GM23338 (cell line): ENCODE data around the gene CNDP1. TPM values are rescaled to one million over a fixed set of nuclear protein-coding genes. Genes with fewer than 3 reads are reported as not detected.
A peak's percentile ranks its signal among the peaks of the same experiment; 100 is the strongest.

Source experiments
- ATAC-seq: fragments of 200-7000 bp; cut with Tn5 transposase; 3 replicates; pipeline ENCODE4 v1.9.1; 2020
- DNase-seq: peaks from one replicate; pipeline ENCODE4 v3.0.0-alpha.2; 2015; ENCODE audit warnings: low spot score
- H2AFZ ChIP-seq: fragments of 200-600 bp; sonication (generic); 2 replicates; pipeline ENCODE4 v1.8.0; 2016; ENCODE audit warnings: antibody characterized with exemption, mild to moderate bottlenecking, moderate library complexity
- H3F3A ChIP-seq: fragments of 200-600 bp; sonication (generic); replicated peaks from 2 replicates; pipeline ENCODE4 v1.8.0; 2017; ENCODE audit warnings: antibody characterized with exemption, mixed run types, low read depth
- H3K27ac ChIP-seq: fragments of 200-600 bp; sonication (generic); 2 replicates; pipeline ENCODE4 v1.6.1; 2016; ENCODE audit warnings: low read depth
- H3K27me3 ChIP-seq: fragments of 200-600 bp; sonication (generic); 2 replicates; pipeline ENCODE4 v1.8.0; 2016; ENCODE audit warnings: mild to moderate bottlenecking, mixed run types, moderate library complexity; ENCODE audit not compliant: insufficient read depth
- H3K36me3 ChIP-seq: fragments of 200-600 bp; sonication (generic); 2 replicates; pipeline ENCODE4 v1.8.0; 2016; ENCODE audit warnings: mild to moderate bottlenecking; ENCODE audit not compliant: insufficient read depth
- H3K4me1 ChIP-seq: fragments of 200-600 bp; sonication (generic); 2 replicates; pipeline ENCODE4 v1.8.0; 2016; ENCODE audit warnings: mild to moderate bottlenecking, moderate library complexity; ENCODE audit not compliant: insufficient read depth
- H3K4me2 ChIP-seq: fragments of 200-600 bp; sonication (generic); 2 replicates; pipeline ENCODE4 v1.7.1; 2017; ENCODE audit warnings: mixed run types
- H3K4me3 ChIP-seq: fragments of 200-600 bp; sonication (generic); 2 replicates; pipeline ENCODE4 v1.6.1; 2016; ENCODE audit warnings: mixed run types
- H3K79me2 ChIP-seq: fragments of 200-600 bp; sonication (generic); replicated peaks from 2 replicates; pipeline ENCODE4 v1.8.0; 2017; ENCODE audit warnings: mild to moderate bottlenecking; ENCODE audit not compliant: insufficient read depth
- H3K9me2 ChIP-seq: fragments of 200-600 bp; sonication (generic); 2 replicates; pipeline ENCODE4 v1.8.0; 2017; ENCODE audit not compliant: insufficient read depth
- H4K20me1 ChIP-seq: fragments of 200-600 bp; sonication (generic); replicated peaks from 2 replicates; pipeline ENCODE4 v1.8.0; 2017; ENCODE audit warnings: mild to moderate bottlenecking; ENCODE audit not compliant: insufficient read depth
- H3K27ac Mint-ChIP-seq: 2 replicates; pipeline ENCODE4 v1.8.0; 2020; ENCODE audit warnings: inconsistent platforms, mild to moderate bottlenecking, moderate library complexity, mixed read lengths
- H3K27me3 Mint-ChIP-seq: 3 replicates; pipeline ENCODE4 v1.8.0; 2022; ENCODE audit warnings: low read depth, mild to moderate bottlenecking, moderate library complexity, mixed read lengths, inconsistent platforms; ENCODE audit not compliant: insufficient read depth, poor library complexity
- H3K36me3 Mint-ChIP-seq: 3 replicates; pipeline ENCODE4 v1.8.0; 2021; ENCODE audit warnings: low read depth, mild to moderate bottlenecking, inconsistent platforms, moderate library complexity, mixed read lengths
- H3K4me1 Mint-ChIP-seq: 3 replicates; pipeline ENCODE4 v1.8.0; 2020; ENCODE audit warnings: mild to moderate bottlenecking, inconsistent platforms, mixed read lengths
- H3K4me3 Mint-ChIP-seq: 3 replicates; pipeline ENCODE4 v1.8.0; 2021; ENCODE audit warnings: moderate library complexity, mild to moderate bottlenecking, inconsistent platforms, mixed read lengths
- H3K9me3 Mint-ChIP-seq: 3 replicates; pipeline ENCODE4 v1.8.0; 2020; ENCODE audit warnings: moderate library complexity, mild to moderate bottlenecking, inconsistent platforms, mixed read lengths
- EZH2 ChIP-seq: fragments of 200-600 bp; sonication (generic); IDR thresholded peaks from one replicate; pipeline ENCODE4 v1.8.0; 2017; ENCODE audit warnings: antibody characterized with exemption, mild to moderate bottlenecking, low read depth; ENCODE audit not compliant: unreplicated experiment
- NANOG ChIP-seq: IDR thresholded peaks from 2 replicates; pipeline ENCODE4 v1.6.1; 2016; ENCODE audit warnings: antibody characterized with exemption, borderline replicate concordance
- POLR2AphosphoS5 ChIP-seq: IDR thresholded peaks from 2 replicates; pipeline ENCODE4 v1.6.1; 2016; ENCODE audit warnings: antibody characterized with exemption, low read depth
- STAT1 ChIP-seq: IDR thresholded peaks from one replicate; pipeline ENCODE4 v1.6.1; 2016; ENCODE audit warnings: antibody characterized with exemption; ENCODE audit not compliant: unreplicated experiment
- ZNF114 ChIP-seq: fragments of 250-450 bp; sonication (Bioruptor Pico); IDR thresholded peaks from 2 replicates; pipeline ENCODE4 v1.5.0; 2020; ENCODE audit warnings: mild to moderate bottlenecking, moderate library complexity
- polyA plus RNA-seq: library from polyadenylated mRNA; unstranded; fragments of >200 nt; fragmentation: Nextera tagmentation; extraction: Ambion mirVana; gene quantifications from 2 replicates; pipeline ENCODE4 v1.2.1, GENCODE V29; 2016
- total RNA-seq: library from RNA; depleted of rRNA; stranded (reverse); fragments of >200 nt; shearing (Covaris generic); gene quantifications from 2 replicates; pipeline ENCODE4 v1.2.3, GENCODE V29; 2014
- TF ChIP-seq, protein P1 (sequence below): fragments of 250-450 bp; sonication (Bioruptor Pico); IDR thresholded peaks from 2 replicates; pipeline ENCODE4 v1.5.0; 2020; ENCODE audit warnings: mild to moderate bottlenecking, moderate library complexity
- TF ChIP-seq, protein P2 (sequence below), 2 experiments: fragments of 200-600 bp in 1 of 2; sonication (generic) in 1 of 2; conservative IDR thresholded peaks; 2 replicates each; pipeline versions ENCODE4 v1.5.1 to v1.6.1; 2016 to 2017; ENCODE audit warnings: antibody characterized with exemption in 2 of 2, low read depth in 2 of 2, mild to moderate bottlenecking in 2 of 2, moderate library complexity in 1 of 2

Gene CNDP1
- total and polyA plus RNA-seq, 2 experiments from 2014 or later = 0.03 to 0.11 TPM

DNA sequence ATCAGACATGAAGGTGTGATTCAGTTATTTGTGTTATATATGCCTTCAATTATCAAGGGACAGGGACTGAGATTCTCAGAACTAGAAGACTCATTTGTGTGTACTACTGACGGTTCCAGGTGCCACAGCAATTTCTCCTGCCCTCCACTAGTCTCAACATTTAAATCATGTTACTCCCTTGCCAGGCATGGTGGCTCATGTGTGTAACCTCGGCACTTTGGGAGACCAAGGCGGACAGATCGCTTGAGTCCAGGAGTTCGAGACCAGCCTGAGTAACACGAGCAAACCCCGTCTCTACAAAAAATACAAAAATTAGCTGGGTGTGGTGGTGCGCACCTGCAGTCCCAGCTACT is 37.0 kb upstream of the CNDP1 start:
- H3K36me3 ChIP-seq = peaks cover 18% of the 10 kb centered on the region
- peaks cover 44% of the 10 kb centered on the region for H3K36me3 Mint-ChIP-seq
- peak overlapping the region; percentile 68 for H3K4me3 ChIP-seq
- peaks cover 12% of the 10 kb centered on the region for H3K4me1 ChIP-seq
- H4K20me1 ChIP-seq = peaks cover 21% of the 10 kb centered on the region
- no peak for ATAC-seq
- no peak overlapping the region for H2AFZ ChIP-seq
- H3K4me1 Mint-ChIP-seq = peaks cover 33% of the 10 kb centered on the region
- H3K27ac Mint-ChIP-seq = peak overlapping the region; percentile 81; the same call in 1 of the 2 replicates
- H3K4me2 ChIP-seq = peak overlapping the region; percentile 91
- H3K9me3 Mint-ChIP-seq = peaks cover under 1% of the 10 kb centered on the region; the same call in 1 of the 3 replicates
- no peak for DNase-seq
- TF ChIP-seq POLR2AphosphoS5 (no peak), STAT1 (no peak), NANOG (no peak), EZH2 (no peak), ZNF114 (CRISPR knock-in tag) (no peak)
- TF ChIP-seq, protein P1, sequence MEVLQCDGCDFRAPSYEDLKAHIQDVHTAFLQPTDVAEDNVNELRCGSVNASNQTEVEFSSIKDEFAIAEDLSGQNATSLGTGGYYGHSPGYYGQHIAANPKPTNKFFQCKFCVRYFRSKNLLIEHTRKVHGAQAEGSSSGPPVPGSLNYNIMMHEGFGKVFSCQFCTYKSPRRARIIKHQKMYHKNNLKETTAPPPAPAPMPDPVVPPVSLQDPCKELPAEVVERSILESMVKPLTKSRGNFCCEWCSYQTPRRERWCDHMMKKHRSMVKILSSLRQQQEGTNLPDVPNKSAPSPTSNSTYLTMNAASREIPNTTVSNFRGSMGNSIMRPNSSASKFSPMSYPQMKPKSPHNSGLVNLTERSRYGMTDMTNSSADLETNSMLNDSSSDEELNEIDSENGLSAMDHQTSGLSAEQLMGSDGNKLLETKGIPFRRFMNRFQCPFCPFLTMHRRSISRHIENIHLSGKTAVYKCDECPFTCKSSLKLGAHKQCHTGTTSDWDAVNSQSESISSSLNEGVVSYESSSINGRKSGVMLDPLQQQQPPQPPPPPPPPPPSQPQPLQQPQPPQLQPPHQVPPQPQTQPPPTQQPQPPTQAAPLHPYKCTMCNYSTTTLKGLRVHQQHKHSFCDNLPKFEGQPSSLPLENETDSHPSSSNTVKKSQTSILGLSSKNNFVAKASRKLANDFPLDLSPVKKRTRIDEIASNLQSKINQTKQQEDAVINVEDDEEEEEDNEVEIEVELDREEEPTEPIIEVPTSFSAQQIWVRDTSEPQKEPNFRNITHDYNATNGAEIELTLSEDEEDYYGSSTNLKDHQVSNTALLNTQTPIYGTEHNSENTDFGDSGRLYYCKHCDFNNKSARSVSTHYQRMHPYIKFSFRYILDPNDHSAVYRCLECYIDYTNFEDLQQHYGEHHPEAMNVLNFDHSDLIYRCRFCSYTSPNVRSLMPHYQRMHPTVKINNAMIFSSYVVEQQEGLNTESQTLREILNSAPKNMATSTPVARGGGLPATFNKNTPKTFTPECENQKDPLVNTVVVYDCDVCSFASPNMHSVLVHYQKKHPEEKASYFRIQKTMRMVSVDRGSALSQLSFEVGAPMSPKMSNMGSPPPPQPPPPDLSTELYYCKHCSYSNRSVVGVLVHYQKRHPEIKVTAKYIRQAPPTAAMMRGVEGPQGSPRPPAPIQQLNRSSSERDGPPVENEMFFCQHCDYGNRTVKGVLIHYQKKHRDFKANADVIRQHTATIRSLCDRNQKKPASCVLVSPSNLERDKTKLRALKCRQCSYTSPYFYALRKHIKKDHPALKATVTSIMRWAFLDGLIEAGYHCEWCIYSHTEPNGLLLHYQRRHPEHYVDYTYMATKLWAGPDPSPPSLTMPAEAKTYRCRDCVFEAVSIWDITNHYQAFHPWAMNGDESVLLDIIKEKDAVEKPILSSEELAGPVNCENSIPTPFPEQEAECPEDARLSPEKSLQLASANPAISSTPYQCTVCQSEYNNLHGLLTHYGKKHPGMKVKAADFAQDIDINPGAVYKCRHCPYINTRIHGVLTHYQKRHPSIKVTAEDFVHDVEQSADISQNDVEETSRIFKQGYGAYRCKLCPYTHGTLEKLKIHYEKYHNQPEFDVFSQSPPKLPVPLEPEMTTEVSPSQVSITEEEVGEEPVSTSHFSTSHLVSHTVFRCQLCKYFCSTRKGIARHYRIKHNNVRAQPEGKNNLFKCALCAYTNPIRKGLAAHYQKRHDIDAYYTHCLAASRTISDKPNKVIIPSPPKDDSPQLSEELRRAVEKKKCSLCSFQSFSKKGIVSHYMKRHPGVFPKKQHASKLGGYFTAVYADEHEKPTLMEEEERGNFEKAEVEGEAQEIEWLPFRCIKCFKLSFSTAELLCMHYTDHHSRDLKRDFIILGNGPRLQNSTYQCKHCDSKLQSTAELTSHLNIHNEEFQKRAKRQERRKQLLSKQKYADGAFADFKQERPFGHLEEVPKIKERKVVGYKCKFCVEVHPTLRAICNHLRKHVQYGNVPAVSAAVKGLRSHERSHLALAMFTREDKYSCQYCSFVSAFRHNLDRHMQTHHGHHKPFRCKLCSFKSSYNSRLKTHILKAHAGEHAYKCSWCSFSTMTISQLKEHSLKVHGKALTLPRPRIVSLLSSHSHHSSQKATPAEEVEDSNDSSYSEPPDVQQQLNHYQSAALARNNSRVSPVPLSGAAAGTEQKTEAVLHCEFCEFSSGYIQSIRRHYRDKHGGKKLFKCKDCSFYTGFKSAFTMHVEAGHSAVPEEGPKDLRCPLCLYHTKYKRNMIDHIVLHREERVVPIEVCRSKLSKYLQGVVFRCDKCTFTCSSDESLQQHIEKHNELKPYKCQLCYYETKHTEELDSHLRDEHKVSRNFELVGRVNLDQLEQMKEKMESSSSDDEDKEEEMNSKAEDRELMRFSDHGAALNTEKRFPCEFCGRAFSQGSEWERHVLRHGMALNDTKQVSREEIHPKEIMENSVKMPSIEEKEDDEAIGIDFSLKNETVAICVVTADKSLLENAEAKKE (CRISPR knock-in tag) = no peak
- TF ChIP-seq, protein P2, sequence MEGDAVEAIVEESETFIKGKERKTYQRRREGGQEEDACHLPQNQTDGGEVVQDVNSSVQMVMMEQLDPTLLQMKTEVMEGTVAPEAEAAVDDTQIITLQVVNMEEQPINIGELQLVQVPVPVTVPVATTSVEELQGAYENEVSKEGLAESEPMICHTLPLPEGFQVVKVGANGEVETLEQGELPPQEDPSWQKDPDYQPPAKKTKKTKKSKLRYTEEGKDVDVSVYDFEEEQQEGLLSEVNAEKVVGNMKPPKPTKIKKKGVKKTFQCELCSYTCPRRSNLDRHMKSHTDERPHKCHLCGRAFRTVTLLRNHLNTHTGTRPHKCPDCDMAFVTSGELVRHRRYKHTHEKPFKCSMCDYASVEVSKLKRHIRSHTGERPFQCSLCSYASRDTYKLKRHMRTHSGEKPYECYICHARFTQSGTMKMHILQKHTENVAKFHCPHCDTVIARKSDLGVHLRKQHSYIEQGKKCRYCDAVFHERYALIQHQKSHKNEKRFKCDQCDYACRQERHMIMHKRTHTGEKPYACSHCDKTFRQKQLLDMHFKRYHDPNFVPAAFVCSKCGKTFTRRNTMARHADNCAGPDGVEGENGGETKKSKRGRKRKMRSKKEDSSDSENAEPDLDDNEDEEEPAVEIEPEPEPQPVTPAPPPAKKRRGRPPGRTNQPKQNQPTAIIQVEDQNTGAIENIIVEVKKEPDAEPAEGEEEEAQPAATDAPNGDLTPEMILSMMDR (conservative IDR thresholded peaks at IDR 0.05; ENCODE audit: low read depth in 2 of 2) = no peak
- peaks cover 41% of the 10 kb centered on the region for H3K79me2 ChIP-seq
- H3K27ac ChIP-seq = 0 out of 2 replicates have a peak overlapping the region, but pooled peaks have one; percentile 50
- peaks cover 6% of the 10 kb centered on the region for H3K27me3 Mint-ChIP-seq
- H3K4me3 Mint-ChIP-seq = peak overlapping the region; percentile 93
- H3K27me3 ChIP-seq = no peaks in the 10 kb centered on the region
- no peaks in the 10 kb centered on the region for H3F3A ChIP-seq
- H3K9me2 ChIP-seq = no peaks in the 10 kb centered on the region
